SK-N-SH (cell line): ENCODE data around the gene SELENOS. TPM values are rescaled to one million over a fixed set of nuclear protein-coding genes. Genes with fewer than 3 reads are reported as not detected.

Source experiments
- CTCF ChIA-PET: fragments of 300-600, 350-600 bp; formaldehyde crosslinking; extraction: SDS; loops from one replicate; lab custom pipeline; 2021; lab: Yijun Ruan, JAX
- POLR2A ChIA-PET: fragments of 350-600 bp; sonication (Branson Sonifier 250); formaldehyde crosslinking; extraction: SDS; loops from one replicate; lab custom pipeline; 2020; ENCODE audit warnings: antibody characterized with exemption, inconsistent platforms; lab: Yijun Ruan, JAX
- DNase-seq: peaks from one replicate; pipeline ENCODE4 v3.0.0; 2012
- H2AFZ ChIP-seq: fragments of 200-600 bp; sonication (generic); 2 replicates; pipeline ENCODE4 v1.8.1; 2016; ENCODE audit warnings: antibody characterized with exemption, mild to moderate bottlenecking, low read depth
- H3F3A ChIP-seq: fragments of 200-600 bp; sonication (generic); replicated peaks from 2 replicates; pipeline ENCODE3; 2016; ENCODE audit warnings: antibody characterized with exemption, mild to moderate bottlenecking; ENCODE audit not compliant: insufficient read depth
- H3K27ac ChIP-seq, 2 experiments: fragments of 200-500 bp in 1 of 2; fragments of 200-600 bp in 1 of 2; sonication (Bioruptor generic) in 1 of 2; sonication (generic), shearing (Covaris generic) in 1 of 2; 2 replicates each; pipeline versions ENCODE4 v1.5.1 to v1.6.1; 2014 to 2016; ENCODE audit warnings: low read depth in 2 of 2, inconsistent platforms in 1 of 2, low read length in 1 of 2, mild to moderate bottlenecking in 1 of 2, mixed read lengths in 1 of 2
- H3K27me3 ChIP-seq: fragments of 200-600 bp; sonication (generic), shearing (Covaris generic); 2 replicates; pipeline ENCODE4 v1.6.1; 2016; ENCODE audit warnings: mixed run types; ENCODE audit not compliant: insufficient read depth
- H3K36me3 ChIP-seq, 2 experiments: fragments of 200-500 bp in 1 of 2; fragments of 200-600 bp in 1 of 2; sonication (Bioruptor generic) in 1 of 2; sonication (generic) in 1 of 2; replicated peaks in 1 of 2; 2 replicates each; pipeline versions ENCODE3 to v1.5.1; 2014 to 2016; ENCODE audit warnings: low read length in 1 of 2, mild to moderate bottlenecking in 1 of 2; ENCODE audit not compliant: insufficient read depth in 2 of 2, control insufficient read depth in 1 of 2
- H3K4me1 ChIP-seq, 2 experiments: fragments of 200-500 bp in 1 of 2; fragments of 200-600 bp in 1 of 2; sonication (Bioruptor generic) in 1 of 2; sonication (generic), shearing (Covaris generic) in 1 of 2; 2 replicates each; pipeline versions ENCODE4 v1.5.1 to v1.6.1; 2014 to 2016; ENCODE audit warnings: low read depth in 1 of 2, low read length in 1 of 2, mixed run types in 1 of 2; ENCODE audit not compliant: insufficient read depth in 2 of 2, control insufficient read depth in 1 of 2
- H3K4me2 ChIP-seq: fragments of 200-600 bp; sonication (generic), shearing (Covaris generic); 2 replicates; pipeline ENCODE4 v1.6.1; 2017; ENCODE audit warnings: mixed run types
- H3K4me3 ChIP-seq, 2 experiments: fragments of 200-500 bp in 1 of 2; fragments of 200-600 bp in 1 of 2; sonication (Bioruptor generic) in 1 of 2; sonication (generic), shearing (Covaris generic) in 1 of 2; 2 replicates each; pipeline versions ENCODE4 v1.5.1 to v1.8.1; 2014 to 2016; ENCODE audit warnings: low read depth in 2 of 2, inconsistent platforms in 1 of 2, low read length in 1 of 2, mild to moderate bottlenecking in 1 of 2, mixed read lengths in 1 of 2, moderate library complexity in 1 of 2
- H3K79me2 ChIP-seq: fragments of 200-600 bp; sonication (generic); 2 replicates; pipeline ENCODE4 v1.8.1; 2017; ENCODE audit warnings: mild to moderate bottlenecking; ENCODE audit not compliant: insufficient read depth
- H3K9ac ChIP-seq: fragments of 200-600 bp; sonication (generic); 2 replicates; pipeline ENCODE4 v1.6.1; 2017; ENCODE audit warnings: mixed run types
- H3K9me2 ChIP-seq: fragments of 200-600 bp; sonication (generic); 2 replicates; pipeline ENCODE4 v1.6.1; 2017; ENCODE audit warnings: mixed run types
- H3K9me3 ChIP-seq: fragments of 200-600 bp; sonication (generic); 2 replicates; pipeline ENCODE4 v1.6.1; 2017; ENCODE audit warnings: mixed run types, mild to moderate bottlenecking, moderate library complexity
- H4K20me1 ChIP-seq: fragments of 200-600 bp; sonication (generic); 2 replicates; pipeline ENCODE4 v1.6.1; 2017; ENCODE audit warnings: mild to moderate bottlenecking, mixed run types; ENCODE audit not compliant: insufficient read depth
- EP300 ChIP-seq, 2 experiments: IDR thresholded peaks; 2 replicates each; pipeline versions ENCODE4 v1.4.0 to v1.6.1; 2012; ENCODE audit warnings: borderline replicate concordance in 1 of 2, low read depth in 1 of 2, low read length in 1 of 2
- FOXJ3 ChIP-seq: sonication (generic); formaldehyde crosslinking; IDR thresholded peaks from 2 replicates; pipeline ENCODE4 v1.5.1; 2020; ENCODE audit warnings: mild to moderate bottlenecking, missing genetic modification reagents
- RCOR1 ChIP-seq: fragments of 150-350 bp; IDR thresholded peaks from 2 replicates; pipeline ENCODE4 v1.6.1; 2017; ENCODE audit warnings: antibody characterized with exemption, low read length
- RFX5 ChIP-seq: IDR thresholded peaks from 2 replicates; pipeline ENCODE4 v1.6.1; 2012; ENCODE audit warnings: mild to moderate bottlenecking, improper control_type of control experiment, low read length
- SIN3A ChIP-seq: IDR thresholded peaks from 2 replicates; pipeline ENCODE4 v1.6.1; 2012; ENCODE audit warnings: low read depth, mild to moderate bottlenecking, low read length, moderate library complexity, borderline replicate concordance
- TAF1 ChIP-seq: IDR thresholded peaks from 2 replicates; pipeline ENCODE4 v1.6.1; 2012; ENCODE audit warnings: low read depth, mild to moderate bottlenecking, low read length, moderate library complexity, borderline replicate concordance
- WGBS: methylation state at CpG from one replicate; pipeline ENCODE4 v1.1.6; 2017; ENCODE audit warnings: low lambda C conversion rate; 5-methylcytosine and 5-hydroxymethylcytosine counted together
- polyA plus RNA-seq, 3 experiments: library from polyadenylated mRNA; depleted of rRNA; stranded (reverse); fragments of >200 nt; gene quantifications; 2 replicates each; pipeline ENCODE4 v1.2.3, GENCODE V29; 2012
- TF ChIP-seq, protein P1 (sequence below): IDR thresholded peaks from 2 replicates; pipeline ENCODE4 v1.6.1; 2012; ENCODE audit warnings: mild to moderate bottlenecking, low read depth, low read length, moderate library complexity

SELENOS gene
- polyA plus RNA-seq, 1 of the 3 experiments (the other 2 are of a cell fraction) = 101 TPM

DNA sequence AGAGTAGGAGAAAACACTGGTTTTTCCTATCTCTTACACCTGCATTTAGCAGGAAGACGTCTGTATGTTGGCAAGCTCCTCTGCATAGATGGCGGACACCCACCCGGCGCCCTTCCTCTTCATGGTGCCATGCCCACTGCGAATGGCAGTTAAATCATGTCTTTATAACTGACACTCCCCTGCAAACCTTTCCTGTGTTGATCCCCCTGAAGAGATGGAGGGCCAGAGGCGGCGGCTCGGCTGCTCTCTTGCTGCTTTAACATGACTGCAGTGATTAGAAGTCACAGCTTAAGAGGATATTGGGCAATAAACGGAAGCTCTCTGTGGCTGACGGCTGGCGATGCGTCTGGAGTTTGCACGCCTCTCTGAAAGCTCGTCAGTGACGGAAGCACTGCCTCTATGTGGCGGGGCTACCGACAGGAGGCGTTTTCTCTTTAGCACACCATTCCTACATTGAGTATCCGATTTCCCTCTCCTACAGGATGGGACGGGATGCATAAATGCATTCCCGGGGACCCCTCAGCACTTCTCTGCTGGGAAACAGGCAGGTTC lies 43.3 kb upstream of the SELENOS start:
- Histone ChIP-seq H3K4me1 (peaks cover 0 to 14% of the 10 kb centered on the region in 2 experiments; a peak in 1 of 4 replicates), H4K20me1 (no peaks in the 10 kb centered on the region), H3K27me3 (no peaks in the 10 kb centered on the region; the same call in 1 of the 2 replicates), H3K9ac (no peak overlapping the region), H3K27ac (no peak overlapping the region), H3K4me3 (no peak overlapping the region), H3K4me2 (no peak overlapping the region), H3K36me3 (no peaks in the 10 kb centered on the region), H3K9me3 (no peaks in the 10 kb centered on the region), H3F3A (no peaks in the 10 kb centered on the region), H3K79me2 (no peaks in the 10 kb centered on the region), H3K9me2 (no peaks in the 10 kb centered on the region), H2AFZ (no peak overlapping the region)
- ChIA-PET CTCF (interaction anchor here (2.0 to 3.2 kb wide), 2 partner anchors 17 to 321 kb away, joined by 9 to 18 read pairs; no protein-coding TSS in a partner anchor), POLR2A (no interaction called here)
- DNase-seq = no peak
- TF ChIP-seq RCOR1 = no peak
- no peak for TF ChIP-seq EP300 (IDR thresholded peaks at IDR 0.05; ENCODE audit: borderline replicate concordance in 1 of 2, low read depth in 1 of 2, low read length in 1 of 2)
- no peak for TF ChIP-seq RFX5
- no peak for TF ChIP-seq SIN3A
- WGBS = 78% methylated on average over 20 of the region's 21 CpGs

DNA sequence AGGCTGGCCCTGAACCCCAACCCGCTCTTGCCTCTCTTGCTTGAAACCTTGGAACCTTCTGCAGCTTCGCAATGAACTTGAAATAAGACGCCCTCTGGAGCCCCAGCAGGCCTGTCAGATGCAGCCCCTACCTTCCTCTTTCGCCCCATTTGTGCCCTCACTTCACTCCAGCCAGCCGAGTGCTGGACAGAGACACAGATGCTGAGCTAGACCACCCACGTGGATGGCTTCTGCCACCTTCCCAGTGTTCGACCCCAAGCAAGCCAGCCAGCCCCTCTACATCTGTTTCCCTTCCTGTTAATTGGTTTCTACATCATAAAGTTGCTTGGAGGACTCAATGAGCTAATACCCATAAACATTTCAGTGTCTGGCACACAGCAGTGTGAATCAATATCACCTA lies 41.6 kb upstream of the SELENOS start:
- 25% methylated on average over 7 of the region's 7 CpGs for WGBS
- Histone ChIP-seq H3K9me3 (no peaks in the 10 kb centered on the region), H3K27me3 (no peaks in the 10 kb centered on the region; the same call in 1 of the 2 replicates), H3K4me2 (no peak overlapping the region), H3K27ac (no peak overlapping the region), H3F3A (no peaks in the 10 kb centered on the region), H3K36me3 (no peaks in the 10 kb centered on the region), H3K4me3 (no peak overlapping the region), H2AFZ (no peak overlapping the region), H3K4me1 (peaks cover 0 to 14% of the 10 kb centered on the region in 2 experiments; a peak in 1 of 4 replicates), H3K9ac (no peak overlapping the region), H4K20me1 (no peaks in the 10 kb centered on the region), H3K9me2 (no peaks in the 10 kb centered on the region), H3K79me2 (no peaks in the 10 kb centered on the region)
- DNase-seq = peak; percentile 57
- TF ChIP-seq, protein P1, sequence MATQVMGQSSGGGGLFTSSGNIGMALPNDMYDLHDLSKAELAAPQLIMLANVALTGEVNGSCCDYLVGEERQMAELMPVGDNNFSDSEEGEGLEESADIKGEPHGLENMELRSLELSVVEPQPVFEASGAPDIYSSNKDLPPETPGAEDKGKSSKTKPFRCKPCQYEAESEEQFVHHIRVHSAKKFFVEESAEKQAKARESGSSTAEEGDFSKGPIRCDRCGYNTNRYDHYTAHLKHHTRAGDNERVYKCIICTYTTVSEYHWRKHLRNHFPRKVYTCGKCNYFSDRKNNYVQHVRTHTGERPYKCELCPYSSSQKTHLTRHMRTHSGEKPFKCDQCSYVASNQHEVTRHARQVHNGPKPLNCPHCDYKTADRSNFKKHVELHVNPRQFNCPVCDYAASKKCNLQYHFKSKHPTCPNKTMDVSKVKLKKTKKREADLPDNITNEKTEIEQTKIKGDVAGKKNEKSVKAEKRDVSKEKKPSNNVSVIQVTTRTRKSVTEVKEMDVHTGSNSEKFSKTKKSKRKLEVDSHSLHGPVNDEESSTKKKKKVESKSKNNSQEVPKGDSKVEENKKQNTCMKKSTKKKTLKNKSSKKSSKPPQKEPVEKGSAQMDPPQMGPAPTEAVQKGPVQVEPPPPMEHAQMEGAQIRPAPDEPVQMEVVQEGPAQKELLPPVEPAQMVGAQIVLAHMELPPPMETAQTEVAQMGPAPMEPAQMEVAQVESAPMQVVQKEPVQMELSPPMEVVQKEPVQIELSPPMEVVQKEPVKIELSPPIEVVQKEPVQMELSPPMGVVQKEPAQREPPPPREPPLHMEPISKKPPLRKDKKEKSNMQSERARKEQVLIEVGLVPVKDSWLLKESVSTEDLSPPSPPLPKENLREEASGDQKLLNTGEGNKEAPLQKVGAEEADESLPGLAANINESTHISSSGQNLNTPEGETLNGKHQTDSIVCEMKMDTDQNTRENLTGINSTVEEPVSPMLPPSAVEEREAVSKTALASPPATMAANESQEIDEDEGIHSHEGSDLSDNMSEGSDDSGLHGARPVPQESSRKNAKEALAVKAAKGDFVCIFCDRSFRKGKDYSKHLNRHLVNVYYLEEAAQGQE = peak; percentile 74; the same call in 1 of the 2 replicates
- TF ChIP-seq FOXJ3 (CRISPR knock-in tag) (0 out of 2 replicates have a peak, but pooled peaks have one; percentile 28), TAF1 (no peak)
- ChIA-PET CTCF (interaction anchor here (0.9 to 3.2 kb wide), 4 partner anchors 15 to 323 kb away, joined by 3 to 18 read pairs (median 6); no protein-coding TSS in a partner anchor), POLR2A (interaction anchor here (1.0 kb wide), 1 partner anchor 132 kb away, joined by 3 read pairs; no protein-coding TSS in a partner anchor)
